GM08714 (cell line): ENCODE data around the gene KRTAP4-3.
"Not testable (repeated sequence)": the region's sequence is repeated elsewhere in the genome, so short reads cannot be mapped to it uniquely, and the experiment has no call there.

Experiments
- H3K4me3 ChIP-seq: fragments of 200-500 bp; sonication (Bioruptor generic); 2 replicates; pipeline ENCODE4 v1.5.1; 2014; ENCODE audit warnings: mild to moderate bottlenecking, low read length, inconsistent platforms
- ZNF274 ChIP-seq: IDR thresholded peaks from 2 replicates; pipeline ENCODE4 v1.6.1; 2012; ENCODE audit warnings: mild to moderate bottlenecking, low read depth, low read length

Gene KRTAP4-3

DNA sequence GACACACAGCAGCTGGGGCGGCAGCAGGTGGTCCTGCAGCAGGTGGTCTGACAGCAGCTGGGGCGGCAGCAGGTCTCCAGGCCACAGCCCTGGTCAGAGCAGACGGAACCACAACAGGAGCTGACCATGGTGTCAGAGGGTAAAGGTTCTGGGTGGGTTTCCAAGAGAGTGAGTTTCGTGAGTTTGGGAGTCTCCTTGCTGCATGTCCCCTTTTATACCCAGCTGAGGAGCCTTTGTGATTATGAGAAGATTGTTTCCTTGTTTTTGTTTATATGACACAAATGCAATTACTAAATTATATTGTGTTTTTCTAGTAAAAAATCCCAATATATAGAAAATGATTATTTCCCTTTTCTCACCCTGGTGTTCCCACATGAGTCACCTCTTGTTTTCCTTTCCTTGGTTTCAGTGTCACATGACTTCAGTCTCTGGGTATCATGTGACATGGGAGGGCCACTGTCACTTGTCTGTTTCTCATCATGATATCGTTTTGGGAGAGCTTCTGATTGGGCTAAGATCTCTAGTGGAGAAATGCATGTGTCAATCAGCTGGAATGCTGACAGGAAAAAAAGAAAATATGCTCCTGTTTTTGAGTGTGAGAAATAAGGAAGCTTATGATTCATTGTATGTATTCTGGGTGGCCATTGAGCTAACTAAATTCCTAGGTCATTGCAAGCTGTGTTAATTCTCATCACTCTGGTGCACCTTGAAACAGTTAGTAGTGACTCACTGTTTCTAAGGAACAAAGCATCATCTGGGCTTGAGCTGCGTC lies 27.5 kb downstream of the KRTAP4-3 start, which contains the start of gene KRTAP4-6:
Gene KRTAP4-6 (minus strand): TSS at position 185 of the 772 bp plus-strand sequence. CDS start 57 bp downstream, at position 128.
- no peak within 1 kb of the TSS for H3K4me3 ChIP-seq
- TF ChIP-seq ZNF274, result no peak

DNA sequence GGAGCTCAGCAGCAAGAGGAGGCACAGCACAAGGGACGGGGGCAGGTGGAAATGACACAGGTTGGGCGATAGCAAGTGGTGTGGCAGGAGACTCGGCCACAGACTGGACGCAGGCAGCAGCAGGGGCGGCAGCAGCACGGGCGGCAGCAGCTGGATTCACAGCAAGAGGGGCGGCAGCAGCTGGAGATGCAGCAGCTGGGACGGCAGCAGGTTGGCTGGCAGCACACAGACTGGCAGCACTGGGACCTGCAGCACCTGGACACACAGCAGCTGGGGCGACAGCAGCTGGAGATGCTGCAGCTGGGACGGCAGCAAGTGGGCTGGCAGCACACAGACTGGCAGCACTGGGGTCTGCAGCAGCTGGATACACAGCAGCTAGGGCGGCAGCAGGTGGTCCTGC lies 28.2 kb downstream of the KRTAP4-3 start:
- H3K4me3 ChIP-seq, result not testable (repeated sequence)

- TF ChIP-seq ZNF274, result no peak
- no peak overlapping the region for H3K4me3 ChIP-seq
Observed at GRCh38 chr17:41133880-41134735, 33.9 kb downstream of the KRTAP4-3 start.

- no peak overlapping the region for H3K4me3 ChIP-seq
- TF ChIP-seq ZNF274, result no peak
Observed at GRCh38 chr17:41131979-41132378, 36.0 kb downstream of the KRTAP4-3 start.

DNA sequence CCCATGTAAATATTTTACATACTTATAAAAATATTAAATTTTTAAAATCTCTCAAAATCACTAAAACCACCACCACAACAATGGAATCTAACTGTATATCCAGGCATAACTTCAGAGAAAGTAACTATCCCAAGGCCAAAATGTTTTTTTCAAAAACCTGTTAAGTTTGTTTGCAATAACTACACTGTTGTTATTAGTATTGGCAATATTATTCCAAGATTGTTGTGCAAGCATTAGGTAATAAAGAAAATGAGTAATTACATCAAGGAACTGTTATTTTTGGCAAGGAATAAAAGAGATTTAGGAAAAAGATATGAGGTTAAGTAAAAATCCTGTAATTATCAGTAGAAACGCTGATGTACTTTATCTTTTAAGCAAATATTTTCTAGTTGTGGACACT lies 40.6 kb downstream of the KRTAP4-3 start:
- no peak for TF ChIP-seq ZNF274
- no peak overlapping the region for H3K4me3 ChIP-seq

DNA sequence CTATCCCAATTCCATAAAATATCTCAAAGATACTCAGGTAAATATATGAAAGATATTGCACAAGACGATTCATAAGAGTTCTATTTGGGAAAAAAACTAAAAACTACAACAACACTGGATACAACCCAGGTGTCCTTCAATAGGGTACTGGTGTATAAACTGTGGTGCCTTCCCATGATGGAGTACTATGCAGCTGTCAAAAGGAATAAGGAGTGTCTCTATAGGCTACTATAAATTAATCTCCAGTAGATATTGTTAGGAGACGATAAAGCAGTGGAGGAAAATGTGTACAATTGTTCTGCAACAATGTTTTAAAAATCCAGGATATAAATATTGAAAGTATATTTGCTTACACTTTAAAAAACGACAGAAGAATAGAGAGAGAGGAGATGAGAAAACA lies 41.6 kb downstream of the KRTAP4-3 start:
- no peak overlapping the region for H3K4me3 ChIP-seq
- TF ChIP-seq ZNF274, result no peak

GRCh38 chr17:41125064-41125463 lies 43.0 kb downstream of the KRTAP4-3 start:
- no peak for TF ChIP-seq ZNF274
- H3K4me3 ChIP-seq, result no peak overlapping the region

DNA sequence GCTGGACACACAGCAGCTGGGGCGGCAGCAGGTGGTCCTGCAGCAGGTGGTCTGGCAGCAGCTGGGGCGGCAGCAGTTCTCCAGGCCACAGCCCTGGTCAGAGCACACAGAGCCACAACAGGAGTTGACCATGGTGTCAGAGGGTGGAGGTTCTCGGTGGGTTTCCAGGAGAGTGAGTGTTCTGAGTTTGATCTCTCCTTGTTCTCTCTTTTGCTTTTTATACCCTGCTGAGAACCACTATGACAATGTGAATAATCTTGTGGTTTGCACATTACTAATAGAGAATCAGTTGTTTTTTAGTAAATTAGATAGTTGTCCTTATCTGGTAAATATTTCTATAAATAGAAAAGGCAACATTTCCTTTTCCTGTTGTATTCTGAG lies 44.0 kb downstream of the KRTAP4-3 start, which contains the start of gene KRTAP4-12:
Gene KRTAP4-12 (minus strand): TSS at position 192 of the 381 bp plus-strand sequence. CDS start 60 bp downstream, at position 132.
- H3K4me3 ChIP-seq, result not testable (repeated sequence)

DNA sequence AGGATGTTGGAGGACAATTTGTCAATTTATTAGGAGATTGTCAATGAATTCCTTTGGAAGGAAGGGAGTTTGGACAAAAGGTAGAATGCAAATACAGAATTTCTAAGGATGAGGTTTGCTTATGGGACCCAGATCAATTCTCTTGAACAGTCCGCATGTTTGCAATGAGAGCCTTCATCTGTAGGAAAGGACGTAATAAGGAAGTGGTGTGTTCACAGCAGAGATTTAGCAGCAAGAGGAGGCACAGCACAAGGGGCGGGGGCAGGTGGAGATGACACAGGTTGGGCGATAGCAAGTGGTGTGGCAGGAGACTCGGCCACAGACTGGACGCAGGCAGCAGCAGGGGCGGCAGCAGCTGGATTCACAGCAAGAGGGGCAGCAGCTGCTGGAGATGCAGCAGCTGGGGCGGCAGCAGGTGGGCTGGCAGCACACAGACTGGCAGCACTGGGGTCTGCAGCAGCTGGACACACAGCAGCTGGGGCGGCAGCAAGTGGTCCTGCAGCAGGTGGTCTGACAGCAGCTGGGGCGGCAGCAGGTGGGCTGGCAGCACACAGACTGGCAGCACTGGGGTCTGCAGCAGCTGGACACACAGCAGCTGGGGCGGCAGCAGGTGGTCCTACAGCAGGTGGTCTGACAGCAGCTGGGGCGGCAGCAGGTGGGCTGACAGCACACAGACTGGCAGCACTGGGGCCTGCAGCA lies 44.6 kb downstream of the KRTAP4-3 start:
- H3K4me3 ChIP-seq, result not testable (repeated sequence)

GRCh38 chr17:41121742-41122141 lies 46.3 kb downstream of the KRTAP4-3 start:
- H3K4me3 ChIP-seq, result no peak overlapping the region
- TF ChIP-seq ZNF274, result no peak

DNA sequence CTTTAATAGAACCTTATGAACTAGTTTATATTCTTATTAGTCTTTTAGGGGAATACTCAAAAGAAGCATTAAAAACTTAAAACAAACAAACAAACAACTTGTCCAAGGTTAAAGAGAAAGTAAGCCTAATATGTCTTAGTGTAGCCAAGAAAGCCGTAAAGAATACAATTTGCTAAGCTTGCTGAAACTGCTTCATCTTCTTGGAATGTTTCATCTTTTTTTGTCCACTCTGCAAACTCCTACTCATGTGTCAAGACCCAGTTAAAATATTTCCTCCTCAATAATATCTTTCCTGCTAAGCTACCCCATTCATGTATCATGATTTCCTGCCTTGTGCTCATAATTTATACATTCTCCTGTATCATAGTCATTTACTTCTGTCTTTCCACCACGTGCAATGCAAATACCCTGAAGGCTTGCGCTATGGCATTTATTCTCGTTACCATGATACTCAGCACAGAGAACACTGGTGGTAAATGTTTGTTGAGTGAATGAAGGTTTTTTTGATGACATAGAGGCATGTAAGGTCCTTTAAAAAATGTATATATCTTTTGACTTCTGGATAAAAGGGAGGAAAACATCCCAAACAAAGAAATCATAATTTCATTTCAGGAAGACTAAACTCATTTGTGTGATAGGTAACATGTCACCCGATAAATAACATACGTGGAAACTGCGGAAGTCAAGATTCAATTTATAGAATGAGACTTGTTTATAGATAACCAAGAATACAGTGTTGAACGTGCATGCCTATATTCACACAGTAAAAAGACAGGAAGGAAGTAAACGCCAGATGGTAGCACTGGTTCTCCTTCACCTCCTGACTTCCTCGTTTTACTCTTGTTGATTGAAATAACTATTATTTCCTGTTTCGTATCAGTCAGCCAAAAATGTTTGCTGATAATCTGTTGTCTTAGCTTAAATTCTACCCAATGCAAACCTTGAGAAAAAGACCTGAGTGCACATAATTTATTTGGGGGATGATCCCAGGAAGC lies 48.0 kb downstream of the KRTAP4-3 start:
- not testable (repeated sequence) for H3K4me3 ChIP-seq

GRCh38 chr17:41118721-41119120 lies 49.3 kb downstream of the KRTAP4-3 start:
- TF ChIP-seq ZNF274, result no peak
- H3K4me3 ChIP-seq, result no peak overlapping the region

DNA sequence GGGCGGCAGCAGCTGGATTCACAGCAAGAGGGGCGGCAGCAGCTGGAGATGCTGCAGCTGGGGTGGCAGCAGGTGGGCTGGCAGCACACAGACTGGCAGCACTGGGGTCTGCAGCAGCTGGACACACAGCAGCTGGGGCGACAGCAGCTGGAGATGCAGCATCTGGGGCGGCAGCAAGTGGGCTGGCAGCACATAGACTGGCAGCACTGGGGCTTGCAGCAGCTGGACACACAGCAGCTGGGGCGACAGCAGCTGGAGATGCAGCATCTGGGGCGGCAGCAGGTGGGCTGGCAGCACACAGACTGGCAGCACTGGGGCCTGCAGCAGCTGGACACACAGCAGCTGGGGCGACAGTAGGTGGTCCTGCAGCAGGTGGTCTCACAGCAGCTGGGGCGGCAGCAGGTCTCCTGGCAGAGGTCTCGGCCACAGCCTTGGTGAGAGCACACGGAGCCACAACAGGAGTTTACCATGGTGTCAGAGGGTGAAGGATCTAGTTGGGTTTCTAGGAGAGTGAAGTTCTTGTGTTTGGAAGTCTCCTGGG lies 50.1 kb downstream of the KRTAP4-3 start, which contains the start of gene KRTAP4-11:
Gene KRTAP4-11 (minus strand): TSS at position 528 of the 541 bp plus-strand sequence. CDS start 58 bp downstream, at position 470.
- not testable (repeated sequence) for H3K4me3 ChIP-seq
